ENCODE results near the gene KDM2A. TPM values are rescaled to one million over a fixed set of nuclear protein-coding genes. Genes with fewer than 3 reads are reported as not detected.

KDM2A gene
- total and polyA plus RNA-seq, 2 of the 13 experiments (the other 11 are each of a cell fraction or from before 2014, with no cell fraction given): 31.3 to 31.4 TPM

DNA sequence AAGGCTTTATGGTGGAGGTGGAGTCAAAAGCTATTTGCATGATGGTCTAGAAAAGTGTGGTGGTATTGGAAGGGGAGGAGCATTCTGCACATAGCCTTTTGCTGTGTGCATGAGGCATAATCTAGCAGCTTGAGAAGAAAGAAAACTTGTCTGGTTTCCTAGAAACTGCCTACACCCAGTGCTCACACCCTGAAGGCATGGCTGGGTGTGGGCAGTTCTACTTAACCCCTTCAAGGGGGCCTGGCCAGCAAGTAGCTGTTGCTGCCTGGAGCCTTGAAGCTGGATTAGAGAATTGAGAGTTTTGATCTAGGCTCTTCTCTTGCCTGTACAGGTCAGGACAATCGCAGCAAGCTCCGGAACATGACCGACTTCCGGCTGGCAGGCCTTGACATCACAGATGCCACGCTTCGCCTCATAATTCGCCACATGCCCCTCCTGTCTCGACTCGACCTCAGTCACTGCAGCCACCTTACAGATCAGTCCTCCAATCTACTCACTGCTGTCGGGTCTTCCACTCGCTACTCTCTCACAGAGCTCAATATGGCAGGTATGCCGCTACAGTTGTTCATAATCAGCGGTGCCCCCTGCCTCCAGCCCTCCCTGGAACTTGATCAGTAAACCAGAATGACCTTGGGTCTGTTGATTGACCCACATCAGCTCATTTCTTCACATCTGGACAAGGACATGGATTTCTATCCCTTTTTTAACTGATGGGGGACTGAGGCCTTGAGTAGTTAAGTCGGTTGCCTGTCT lies 135.0 kb downstream of the KDM2A start (continued):
- no peak for TF ChIP-seq TAF15 (IDR thresholded peaks at IDR 0.05; ENCODE audit: low read depth, low read length, poor library complexity, severe bottlenecking)

GRCh38 chr11:67254798-67255197 lies 135.7 kb downstream of the KDM2A start:
- DNase-seq (ENCODE audit: low spot score): no peak
- in situ Hi-C loops (cut with HindIII; ENCODE audit: extremely low pct_ligation_motif_present, low pct_unique_long_range_greater_than_20kb): no loop called here
- H3K36me3 ChIP-seq (replicated peaks in 1 of 2; ENCODE audit: control insufficient read depth in 1 of 2, insufficient read depth in 2 of 2, low read length in 2 of 2): peaks cover 47 to 62% of the 10 kb centered on the region in 2 experiments
- peaks cover 71% of the 10 kb centered on the region for H3K4me1 ChIP-seq (ENCODE audit: insufficient read depth, low read length)
- intact Hi-C loops (cut with micrococcal nuclease; ENCODE audit: unreplicated experiment): no loop called here
- no peak overlapping the region for H2AFZ ChIP-seq (ENCODE audit: low read length)
- CTCF ChIA-PET (ENCODE audit: low intra/inter-chr PET ratio, low total read pairs): no interaction called here
- no peak overlapping the region for H3K4me3 ChIP-seq (replicated peaks in 1 of 3; ENCODE audit: insufficient read depth in 1 of 3, low read depth in 2 of 3, low read length in 3 of 3)
- no peak for ATAC-seq
- FAIRE-seq: no peak
- TF ChIP-seq SETDB1 (CRISPR knock-in tag; IDR thresholded peaks at IDR 0.05; ENCODE audit: borderline replicate concordance) (no peak), RNF2 (conservative IDR thresholded peaks at IDR 0.05; ENCODE audit: low read depth) (no peak), NFKB2 (CRISPR knock-in tag; IDR thresholded peaks at IDR 0.05; ENCODE audit: borderline replicate concordance) (no peak), THYN1 (CRISPR knock-in tag; IDR thresholded peaks at IDR 0.05; ENCODE audit: borderline replicate concordance, low read depth) (no peak), ZNF878 (CRISPR knock-in tag; IDR thresholded peaks at IDR 0.05) (no peak), POLR2A (IDR thresholded peaks at IDR 0.05; ENCODE audit: insufficient read depth in 1 of 2, low read depth in 2 of 2, low read length in 2 of 2) (0 out of 4 replicates have a peak, but pooled peaks of 1 of the 2 experiments have one; percentile 5), HDAC6 (IDR thresholded peaks at IDR 0.05; ENCODE audit: low read depth, low read length) (no peak), PHF20 (CRISPR knock-in tag; IDR thresholded peaks at IDR 0.05) (no peak)
- TF ChIP-seq, protein P1, sequence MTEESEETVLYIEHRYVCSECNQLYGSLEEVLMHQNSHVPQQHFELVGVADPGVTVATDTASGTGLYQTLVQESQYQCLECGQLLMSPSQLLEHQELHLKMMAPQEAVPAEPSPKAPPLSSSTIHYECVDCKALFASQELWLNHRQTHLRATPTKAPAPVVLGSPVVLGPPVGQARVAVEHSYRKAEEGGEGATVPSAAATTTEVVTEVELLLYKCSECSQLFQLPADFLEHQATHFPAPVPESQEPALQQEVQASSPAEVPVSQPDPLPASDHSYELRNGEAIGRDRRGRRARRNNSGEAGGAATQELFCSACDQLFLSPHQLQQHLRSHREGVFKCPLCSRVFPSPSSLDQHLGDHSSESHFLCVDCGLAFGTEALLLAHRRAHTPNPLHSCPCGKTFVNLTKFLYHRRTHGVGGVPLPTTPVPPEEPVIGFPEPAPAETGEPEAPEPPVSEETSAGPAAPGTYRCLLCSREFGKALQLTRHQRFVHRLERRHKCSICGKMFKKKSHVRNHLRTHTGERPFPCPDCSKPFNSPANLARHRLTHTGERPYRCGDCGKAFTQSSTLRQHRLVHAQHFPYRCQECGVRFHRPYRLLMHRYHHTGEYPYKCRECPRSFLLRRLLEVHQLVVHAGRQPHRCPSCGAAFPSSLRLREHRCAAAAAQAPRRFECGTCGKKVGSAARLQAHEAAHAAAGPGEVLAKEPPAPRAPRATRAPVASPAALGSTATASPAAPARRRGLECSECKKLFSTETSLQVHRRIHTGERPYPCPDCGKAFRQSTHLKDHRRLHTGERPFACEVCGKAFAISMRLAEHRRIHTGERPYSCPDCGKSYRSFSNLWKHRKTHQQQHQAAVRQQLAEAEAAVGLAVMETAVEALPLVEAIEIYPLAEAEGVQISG (CRISPR knock-in tag; IDR thresholded peaks at IDR 0.05): no peak
- no peaks in the 10 kb centered on the region for H4K20me1 ChIP-seq (ENCODE audit: insufficient read depth, low read length)
- 97% methylated on average over 15 of the region's 15 CpGs for WGBS (ENCODE audit: low lambda C conversion rate)
- no peaks in the 10 kb centered on the region for H3K9me3 ChIP-seq (ENCODE audit: low read length)
- H3K27me3 ChIP-seq (ENCODE audit: control insufficient read depth in 1 of 2, insufficient read depth in 2 of 2, low read length in 2 of 2): no peaks in the 10 kb centered on the region
- H3K27ac ChIP-seq (ENCODE audit: extremely low read length, insufficient read depth, low read length): peak overlapping the region; percentile 62
- no peak overlapping the region for H3K9ac ChIP-seq (ENCODE audit: insufficient read depth, low read depth, low read length)
- peaks cover 2% of the 10 kb centered on the region for H3K79me2 ChIP-seq (ENCODE audit: insufficient read depth, low read length)
- no peak overlapping the region for H3K4me2 ChIP-seq (ENCODE audit: low read depth, low read length)
- BruUV-seq (replicated peaks): no TSS peak
- POLR2A ChIA-PET: interaction anchor here (2.1 kb wide), 1 partner anchor 15 kb away, joined by 14 read pairs; no protein-coding TSS in a partner anchor
